Testis (tissue), 3 donors: Measurements from ENCODE around the gene GPR42. TPM values are rescaled to one million over a fixed set of nuclear protein-coding genes. Genes with fewer than 3 reads are reported as not detected.

ENCODE experiments used
- DNase-seq: peaks from one replicate; pipeline ENCODE4 v3.0.0-alpha.2; 2019
- H3K27ac ChIP-seq, 2 donors: fragments of 200-600 bp; sonication (generic); one replicate each; pipeline ENCODE4 v1.5.1; 2019
- H3K27me3 ChIP-seq: fragments of 200-600 bp; sonication (generic); one replicate; pipeline ENCODE4 v1.5.1; 2019
- H3K36me3 ChIP-seq: fragments of 200-600 bp; sonication (generic); one replicate; pipeline ENCODE4 v1.5.1; 2017; ENCODE audit warnings: low read depth; ENCODE audit errors: missing control alignments
- H3K4me1 ChIP-seq: fragments of 200-600 bp; sonication (generic); one replicate; pipeline ENCODE4 v1.5.1; 2019
- H3K4me3 ChIP-seq, 2 donors: fragments of 200-600 bp; sonication (generic); one replicate each; pipeline ENCODE4 v1.5.1; 2017 to 2019
- H3K9me3 ChIP-seq: fragments of 200-600 bp; sonication (generic); one replicate; pipeline ENCODE4 v1.5.1; 2017
- CTCF ChIP-seq, 3 experiments: fragments of 450-650 bp in 2 of 3; fragments of 200-600 bp in 1 of 3; sonication (generic) in 1 of 3; IDR thresholded peaks; one replicate each; pipeline ENCODE4 v1.5.1; 2016 to 2019; ENCODE audit warnings: antibody characterized with exemption in 3 of 3, mild to moderate bottlenecking in 2 of 3, moderate library complexity in 1 of 3
- POLR2A ChIP-seq: fragments of 450-650 bp; IDR thresholded peaks from one replicate; pipeline ENCODE4 v1.6.1; 2017; ENCODE audit warnings: antibody characterized with exemption, mild to moderate bottlenecking, moderate library complexity
- WGBS, 2 donors: methylation state at CpG; one replicate each; pipeline ENCODE4 v1.1.5; 2018; 5-methylcytosine and 5-hydroxymethylcytosine counted together
- intact Hi-C: fragments of 100-400 bp; cut with DNase I; formaldehyde crosslinking; loops from one replicate; pipeline ENCODE4 v1.15.1; 2023; ENCODE audit warnings: low total_unique reads
- polyA plus RNA-seq: library from polyadenylated mRNA; stranded (reverse); fragments of 350-450 nt; fragmentation: Illumina TruSeq; extraction: RNeasy Lipid Tissue Mini Kit (QIAGEN cat#74804); gene quantifications from one replicate; pipeline ENCODE4 v1.2.3, GENCODE V29; 2014; ENCODE audit warnings: low read depth, low replicate concordance; ENCODE audit not compliant: insufficient read depth
- total RNA-seq, 2 donors: library from RNA; depleted of rRNA; stranded (reverse); fragments of >200 nt; gene quantifications; one replicate each; pipeline ENCODE4 v1.2.3, GENCODE V29; 2016

Gene GPR42
- total and polyA plus RNA-seq, 3 donors from 2014 or later: not detected

GRCh38 chr19:35381318-35381717, 10.4 kb downstream of the GPR42 start:
- DNase-seq: no peak
- H3K4me3 ChIP-seq: no peak overlapping the region
- H3K27ac ChIP-seq: no peak overlapping the region
- TF ChIP-seq POLR2A (no peak), CTCF (IDR thresholded peaks at IDR 0.05) (no peak)
- no peaks in the 10 kb centered on the region for H3K4me1 ChIP-seq
- H3K36me3 ChIP-seq: no peaks in the 10 kb centered on the region
- H3K9me3 ChIP-seq: no peaks in the 10 kb centered on the region
- intact Hi-C loops: no loop called here
- H3K27me3 ChIP-seq: no peaks in the 10 kb centered on the region
- WGBS, 2 donors: 74 to 84% methylated on average over 3 of the region's 3 CpGs

- no peaks in the 10 kb centered on the region for H3K4me1 ChIP-seq
- no peak overlapping the region for H3K27ac ChIP-seq
- no peak for DNase-seq
- no peak for TF ChIP-seq POLR2A
- no peak for TF ChIP-seq CTCF (IDR thresholded peaks at IDR 0.05)
- no peak overlapping the region for H3K4me3 ChIP-seq
- H3K27me3 ChIP-seq: no peaks in the 10 kb centered on the region
- WGBS, 2 donors: 94 to 96% methylated on average over 6 of the region's 6 CpGs
- H3K9me3 ChIP-seq: no peaks in the 10 kb centered on the region
- intact Hi-C loops: no loop called here
- H3K36me3 ChIP-seq: no peaks in the 10 kb centered on the region
Measured at GRCh38 chr19:35381926-35382325, 11.1 kb downstream of the GPR42 start.

GRCh38 chr19:35383536-35383935, 12.7 kb downstream of the GPR42 start:
- intact Hi-C loops: no loop called here

GRCh38 chr19:35388277-35389054, 17.6 kb downstream of the GPR42 start:
- DNase-seq: no peak
- 90 to 91% methylated on average over 6 of the region's 6 CpGs for WGBS, 2 donors
- intact Hi-C loops: no loop called here
- Histone ChIP-seq H3K4me1 (no peaks in the 10 kb centered on the region), H3K9me3 (no peaks in the 10 kb centered on the region), H3K27me3 (no peaks in the 10 kb centered on the region), H3K27ac (no peak overlapping the region), H3K4me3 (no peak overlapping the region), H3K36me3 (no peaks in the 10 kb centered on the region)
- no peak for TF ChIP-seq CTCF (IDR thresholded peaks at IDR 0.05)

More at GRCh38 chr19:35383536-35383935, 12.7 kb downstream of the GPR42 start:
- 73 to 90% methylated on average over 2 of the region's 2 CpGs for WGBS, 2 donors
- no peak overlapping the region for H3K4me3 ChIP-seq
- TF ChIP-seq CTCF (IDR thresholded peaks at IDR 0.05): no peak
- no peak for TF ChIP-seq POLR2A
- no peaks in the 10 kb centered on the region for H3K27me3 ChIP-seq
- H3K4me1 ChIP-seq: no peaks in the 10 kb centered on the region
- no peak overlapping the region for H3K27ac ChIP-seq
- no peaks in the 10 kb centered on the region for H3K9me3 ChIP-seq
- DNase-seq: no peak
- H3K36me3 ChIP-seq: no peaks in the 10 kb centered on the region
